ENCODE data around the gene CD1C.

DNA sequence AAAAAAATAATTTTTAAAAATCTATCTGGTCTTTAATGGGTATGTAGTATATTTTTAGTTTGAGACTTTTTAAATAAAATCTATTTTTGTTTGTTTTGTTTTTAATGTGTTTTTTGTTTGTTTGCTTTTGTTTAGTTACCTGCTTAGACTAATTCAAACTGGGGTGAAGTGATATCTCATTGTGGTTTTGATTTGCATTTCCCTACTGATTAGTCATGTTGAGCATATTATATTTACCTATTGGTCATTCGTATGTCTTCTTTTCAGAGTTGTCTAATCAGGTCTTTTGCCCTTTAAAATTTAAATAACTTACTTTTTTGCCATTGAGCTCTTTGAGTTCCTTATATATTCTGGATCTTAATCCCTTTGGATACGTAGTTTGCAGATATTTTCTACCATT lies 21.3 kb downstream of the CD1C start:
- TF ChIP-seq, protein P1, sequence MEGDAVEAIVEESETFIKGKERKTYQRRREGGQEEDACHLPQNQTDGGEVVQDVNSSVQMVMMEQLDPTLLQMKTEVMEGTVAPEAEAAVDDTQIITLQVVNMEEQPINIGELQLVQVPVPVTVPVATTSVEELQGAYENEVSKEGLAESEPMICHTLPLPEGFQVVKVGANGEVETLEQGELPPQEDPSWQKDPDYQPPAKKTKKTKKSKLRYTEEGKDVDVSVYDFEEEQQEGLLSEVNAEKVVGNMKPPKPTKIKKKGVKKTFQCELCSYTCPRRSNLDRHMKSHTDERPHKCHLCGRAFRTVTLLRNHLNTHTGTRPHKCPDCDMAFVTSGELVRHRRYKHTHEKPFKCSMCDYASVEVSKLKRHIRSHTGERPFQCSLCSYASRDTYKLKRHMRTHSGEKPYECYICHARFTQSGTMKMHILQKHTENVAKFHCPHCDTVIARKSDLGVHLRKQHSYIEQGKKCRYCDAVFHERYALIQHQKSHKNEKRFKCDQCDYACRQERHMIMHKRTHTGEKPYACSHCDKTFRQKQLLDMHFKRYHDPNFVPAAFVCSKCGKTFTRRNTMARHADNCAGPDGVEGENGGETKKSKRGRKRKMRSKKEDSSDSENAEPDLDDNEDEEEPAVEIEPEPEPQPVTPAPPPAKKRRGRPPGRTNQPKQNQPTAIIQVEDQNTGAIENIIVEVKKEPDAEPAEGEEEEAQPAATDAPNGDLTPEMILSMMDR (IDR thresholded peaks at IDR 0.05), result no peak
- no peak for TF ChIP-seq POLR2AphosphoS5 (IDR thresholded peaks at IDR 0.05)
- TF ChIP-seq POLR2A (IDR thresholded peaks at IDR 0.05), result no peak

Measured in transverse colon (tissue), 4 donors.